ENCODE results near the gene STXBP1.

STXBP1 gene

DNA sequence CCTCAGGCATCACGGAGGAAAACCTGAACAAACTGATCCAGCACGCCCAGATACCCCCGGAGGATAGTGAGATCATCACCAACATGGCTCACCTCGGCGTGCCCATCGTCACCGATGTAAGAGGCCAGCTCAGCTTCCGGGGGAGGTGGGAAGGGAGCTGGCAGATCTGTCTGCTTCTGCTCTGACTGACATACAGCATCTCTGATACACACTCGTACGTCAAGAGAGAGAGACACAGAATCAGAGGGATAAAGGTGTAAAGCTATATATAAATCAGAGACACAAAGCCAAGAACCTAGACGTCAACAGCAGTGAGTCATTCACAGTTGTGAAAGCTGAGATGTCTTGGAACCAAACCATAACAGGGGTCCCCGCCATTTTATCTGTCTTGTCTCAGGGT, 64.6 kb downstream of the STXBP1 start:
- CTCF ChIA-PET: interaction anchor here (0.5 to 1.1 kb wide), 4 partner anchors 43 to 200 kb away, joined by 3 read pairs; partner anchors contain the start of gene TOR2A
- Histone ChIP-seq H3K27ac (ENCODE audit: extremely low read depth, low read depth, low read length) (no peak overlapping the region), H3K36me3 (ENCODE audit: control insufficient read depth in 2 of 2, insufficient read depth in 1 of 2, low read length in 2 of 2) (peaks cover 4 to 57% of the 10 kb centered on the region in 2 experiments; a peak in 2 of 3 replicates), H3K4me3 (ENCODE audit: low read depth, low read length) (no peak overlapping the region), H3K9me3 (ENCODE audit: control insufficient read depth, insufficient read depth, low read depth, low read length) (no peaks in the 10 kb centered on the region), H3K4me1 (ENCODE audit: control insufficient read depth, insufficient read depth, low read length) (no peaks in the 10 kb centered on the region)
- POLR2A ChIA-PET: no interaction called here
- TF ChIP-seq ZNF366 (tag by site-specific recombination; conservative IDR thresholded peaks at IDR 0.05): no peak
- no peak for TF ChIP-seq ZNF785 (tag by site-specific recombination; IDR thresholded peaks at IDR 0.05)
- no peak for TF ChIP-seq TRIM28 (IDR thresholded peaks at IDR 0.05; ENCODE audit: borderline replicate concordance, low read length)
- no peak for TF ChIP-seq MEIS1 (CRISPR knock-in tag; IDR thresholded peaks at IDR 0.05; ENCODE audit: borderline replicate concordance)

DNA sequence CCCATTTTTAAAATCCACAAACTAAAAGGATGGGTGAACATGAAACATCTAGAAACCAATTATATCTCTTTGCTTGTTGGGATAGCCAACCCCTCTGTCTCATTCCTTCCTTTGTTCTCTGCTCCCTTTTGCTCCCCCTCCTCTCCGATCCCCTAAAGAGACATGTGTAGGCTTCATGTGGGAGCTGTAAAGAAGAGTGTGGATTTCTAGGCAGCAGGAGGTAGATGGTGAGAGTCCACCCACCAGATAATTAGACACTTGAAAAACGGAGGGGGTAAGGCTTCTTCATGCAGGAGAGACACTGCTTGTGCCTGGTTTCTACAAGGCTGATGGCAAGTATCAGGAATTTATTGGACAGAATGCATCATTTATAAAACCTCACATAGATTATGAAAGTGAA, 67.4 kb downstream of the STXBP1 start:
- POLR2A ChIA-PET: no interaction called here
- Histone ChIP-seq H3K4me1 (ENCODE audit: control insufficient read depth, insufficient read depth, low read length) (no peaks in the 10 kb centered on the region), H3K27ac (ENCODE audit: extremely low read depth, low read depth, low read length) (no peak overlapping the region), H3K9me3 (ENCODE audit: control insufficient read depth, insufficient read depth, low read depth, low read length) (no peaks in the 10 kb centered on the region), H3K36me3 (ENCODE audit: control insufficient read depth in 2 of 2, insufficient read depth in 1 of 2, low read length in 2 of 2) (peaks cover 0 to 67% of the 10 kb centered on the region in 2 experiments; a peak in 2 of 3 replicates), H3K4me3 (ENCODE audit: low read depth, low read length) (no peak overlapping the region)
- CTCF ChIA-PET: no interaction called here
- peak; percentile 59; the same call in 1 of the 2 replicates for TF ChIP-seq EGR2 (tag by site-specific recombination; IDR thresholded peaks at IDR 0.05; ENCODE audit: low read depth)
- TF ChIP-seq ZFHX2 (tag by site-specific recombination; conservative IDR thresholded peaks at IDR 0.05): peak; percentile 38; the same call in 1 of the 2 replicates
- TF ChIP-seq ZBTB21 (tag by site-specific recombination; IDR thresholded peaks at IDR 0.05): no peak
- TF ChIP-seq, protein P1, sequence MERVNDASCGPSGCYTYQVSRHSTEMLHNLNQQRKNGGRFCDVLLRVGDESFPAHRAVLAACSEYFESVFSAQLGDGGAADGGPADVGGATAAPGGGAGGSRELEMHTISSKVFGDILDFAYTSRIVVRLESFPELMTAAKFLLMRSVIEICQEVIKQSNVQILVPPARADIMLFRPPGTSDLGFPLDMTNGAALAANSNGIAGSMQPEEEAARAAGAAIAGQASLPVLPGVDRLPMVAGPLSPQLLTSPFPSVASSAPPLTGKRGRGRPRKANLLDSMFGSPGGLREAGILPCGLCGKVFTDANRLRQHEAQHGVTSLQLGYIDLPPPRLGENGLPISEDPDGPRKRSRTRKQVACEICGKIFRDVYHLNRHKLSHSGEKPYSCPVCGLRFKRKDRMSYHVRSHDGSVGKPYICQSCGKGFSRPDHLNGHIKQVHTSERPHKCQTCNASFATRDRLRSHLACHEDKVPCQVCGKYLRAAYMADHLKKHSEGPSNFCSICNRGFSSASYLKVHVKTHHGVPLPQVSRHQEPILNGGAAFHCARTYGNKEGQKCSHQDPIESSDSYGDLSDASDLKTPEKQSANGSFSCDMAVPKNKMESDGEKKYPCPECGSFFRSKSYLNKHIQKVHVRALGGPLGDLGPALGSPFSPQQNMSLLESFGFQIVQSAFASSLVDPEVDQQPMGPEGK (tag by site-specific recombination; IDR thresholded peaks at IDR 0.05): no peak
- TF ChIP-seq, protein P2, sequence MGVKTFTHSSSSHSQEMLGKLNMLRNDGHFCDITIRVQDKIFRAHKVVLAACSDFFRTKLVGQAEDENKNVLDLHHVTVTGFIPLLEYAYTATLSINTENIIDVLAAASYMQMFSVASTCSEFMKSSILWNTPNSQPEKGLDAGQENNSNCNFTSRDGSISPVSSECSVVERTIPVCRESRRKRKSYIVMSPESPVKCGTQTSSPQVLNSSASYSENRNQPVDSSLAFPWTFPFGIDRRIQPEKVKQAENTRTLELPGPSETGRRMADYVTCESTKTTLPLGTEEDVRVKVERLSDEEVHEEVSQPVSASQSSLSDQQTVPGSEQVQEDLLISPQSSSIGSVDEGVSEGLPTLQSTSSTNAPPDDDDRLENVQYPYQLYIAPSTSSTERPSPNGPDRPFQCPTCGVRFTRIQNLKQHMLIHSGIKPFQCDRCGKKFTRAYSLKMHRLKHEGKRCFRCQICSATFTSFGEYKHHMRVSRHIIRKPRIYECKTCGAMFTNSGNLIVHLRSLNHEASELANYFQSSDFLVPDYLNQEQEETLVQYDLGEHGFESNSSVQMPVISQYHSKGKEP (tag by site-specific recombination; IDR thresholded peaks at IDR 0.05): no peak
- no peak for TF ChIP-seq ZNF311 (tag by site-specific recombination; IDR thresholded peaks at IDR 0.05; ENCODE audit: borderline replicate concordance)
- no peak for TF ChIP-seq ZNF202 (tag by site-specific recombination; IDR thresholded peaks at IDR 0.05; ENCODE audit: borderline replicate concordance)

DNA sequence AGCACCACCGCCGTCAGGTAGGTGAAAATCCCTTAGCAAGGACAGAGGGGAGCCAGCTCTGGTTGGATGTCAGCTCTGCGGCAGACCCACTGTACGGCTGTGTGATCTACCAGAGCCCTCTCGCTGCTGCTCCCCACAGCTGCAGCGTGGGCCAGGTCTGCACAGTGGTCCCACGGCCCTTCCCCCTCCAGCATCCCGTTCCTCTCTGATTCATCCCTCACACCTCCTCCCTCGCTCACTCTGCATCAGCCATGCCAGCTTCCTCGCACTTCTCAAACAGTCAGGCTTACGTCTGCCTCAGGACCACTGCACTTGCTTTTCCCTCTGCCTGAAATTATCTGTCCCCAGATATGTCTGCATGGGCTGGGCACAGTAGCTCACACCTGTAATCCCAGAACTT, 68.1 kb downstream of the STXBP1 start:
- CTCF ChIA-PET: no interaction called here
- H3K36me3 ChIP-seq (ENCODE audit: control insufficient read depth in 2 of 2, insufficient read depth in 1 of 2, low read length in 2 of 2): peaks cover 0 to 67% of the 10 kb centered on the region in 2 experiments; a peak in 2 of 3 replicates
- TF ChIP-seq ZNF843 (tag by site-specific recombination; IDR thresholded peaks at IDR 0.05) (no peak), ZNF626 (tag by site-specific recombination; IDR thresholded peaks at IDR 0.05) (no peak), MYNN (tag by site-specific recombination; IDR thresholded peaks at IDR 0.05; ENCODE audit: borderline replicate concordance) (no peak), SP3 (tag by site-specific recombination; IDR thresholded peaks at IDR 0.05) (no peak), ZNF629 (tag by site-specific recombination; IDR thresholded peaks at IDR 0.05) (no peak)
- TF ChIP-seq, protein P3, sequence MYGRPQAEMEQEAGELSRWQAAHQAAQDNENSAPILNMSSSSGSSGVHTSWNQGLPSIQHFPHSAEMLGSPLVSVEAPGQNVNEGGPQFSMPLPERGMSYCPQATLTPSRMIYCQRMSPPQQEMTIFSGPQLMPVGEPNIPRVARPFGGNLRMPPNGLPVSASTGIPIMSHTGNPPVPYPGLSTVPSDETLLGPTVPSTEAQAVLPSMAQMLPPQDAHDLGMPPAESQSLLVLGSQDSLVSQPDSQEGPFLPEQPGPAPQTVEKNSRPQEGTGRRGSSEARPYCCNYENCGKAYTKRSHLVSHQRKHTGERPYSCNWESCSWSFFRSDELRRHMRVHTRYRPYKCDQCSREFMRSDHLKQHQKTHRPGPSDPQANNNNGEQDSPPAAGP (tag by site-specific recombination; IDR thresholded peaks at IDR 0.05): no peak
- TF ChIP-seq, protein P4, sequence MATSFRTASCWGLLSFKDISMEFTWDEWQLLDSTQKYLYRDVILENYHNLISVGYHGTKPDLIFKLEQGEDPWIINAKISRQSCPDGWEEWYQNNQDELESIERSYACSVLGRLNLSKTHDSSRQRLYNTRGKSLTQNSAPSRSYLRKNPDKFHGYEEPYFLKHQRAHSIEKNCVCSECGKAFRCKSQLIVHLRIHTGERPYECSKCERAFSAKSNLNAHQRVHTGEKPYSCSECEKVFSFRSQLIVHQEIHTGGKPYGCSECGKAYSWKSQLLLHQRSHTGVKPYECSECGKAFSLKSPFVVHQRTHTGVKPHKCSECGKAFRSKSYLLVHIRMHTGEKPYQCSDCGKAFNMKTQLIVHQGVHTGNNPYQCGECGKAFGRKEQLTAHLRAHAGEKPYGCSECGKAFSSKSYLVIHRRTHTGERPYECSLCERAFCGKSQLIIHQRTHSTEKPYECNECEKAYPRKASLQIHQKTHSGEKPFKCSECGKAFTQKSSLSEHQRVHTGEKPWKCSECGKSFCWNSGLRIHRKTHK (tag by site-specific recombination; IDR thresholded peaks at IDR 0.05): no peak
- TF ChIP-seq, protein P5, sequence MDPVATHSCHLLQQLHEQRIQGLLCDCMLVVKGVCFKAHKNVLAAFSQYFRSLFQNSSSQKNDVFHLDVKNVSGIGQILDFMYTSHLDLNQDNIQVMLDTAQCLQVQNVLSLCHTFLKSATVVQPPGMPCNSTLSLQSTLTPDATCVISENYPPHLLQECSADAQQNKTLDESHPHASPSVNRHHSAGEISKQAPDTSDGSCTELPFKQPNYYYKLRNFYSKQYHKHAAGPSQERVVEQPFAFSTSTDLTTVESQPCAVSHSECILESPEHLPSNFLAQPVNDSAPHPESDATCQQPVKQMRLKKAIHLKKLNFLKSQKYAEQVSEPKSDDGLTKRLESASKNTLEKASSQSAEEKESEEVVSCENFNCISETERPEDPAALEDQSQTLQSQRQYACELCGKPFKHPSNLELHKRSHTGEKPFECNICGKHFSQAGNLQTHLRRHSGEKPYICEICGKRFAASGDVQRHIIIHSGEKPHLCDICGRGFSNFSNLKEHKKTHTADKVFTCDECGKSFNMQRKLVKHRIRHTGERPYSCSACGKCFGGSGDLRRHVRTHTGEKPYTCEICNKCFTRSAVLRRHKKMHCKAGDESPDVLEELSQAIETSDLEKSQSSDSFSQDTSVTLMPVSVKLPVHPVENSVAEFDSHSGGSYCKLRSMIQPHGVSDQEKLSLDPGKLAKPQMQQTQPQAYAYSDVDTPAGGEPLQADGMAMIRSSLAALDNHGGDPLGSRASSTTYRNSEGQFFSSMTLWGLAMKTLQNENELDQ (tag by site-specific recombination; IDR thresholded peaks at IDR 0.05; ENCODE audit: low read depth): no peak
- TF ChIP-seq, protein P6, sequence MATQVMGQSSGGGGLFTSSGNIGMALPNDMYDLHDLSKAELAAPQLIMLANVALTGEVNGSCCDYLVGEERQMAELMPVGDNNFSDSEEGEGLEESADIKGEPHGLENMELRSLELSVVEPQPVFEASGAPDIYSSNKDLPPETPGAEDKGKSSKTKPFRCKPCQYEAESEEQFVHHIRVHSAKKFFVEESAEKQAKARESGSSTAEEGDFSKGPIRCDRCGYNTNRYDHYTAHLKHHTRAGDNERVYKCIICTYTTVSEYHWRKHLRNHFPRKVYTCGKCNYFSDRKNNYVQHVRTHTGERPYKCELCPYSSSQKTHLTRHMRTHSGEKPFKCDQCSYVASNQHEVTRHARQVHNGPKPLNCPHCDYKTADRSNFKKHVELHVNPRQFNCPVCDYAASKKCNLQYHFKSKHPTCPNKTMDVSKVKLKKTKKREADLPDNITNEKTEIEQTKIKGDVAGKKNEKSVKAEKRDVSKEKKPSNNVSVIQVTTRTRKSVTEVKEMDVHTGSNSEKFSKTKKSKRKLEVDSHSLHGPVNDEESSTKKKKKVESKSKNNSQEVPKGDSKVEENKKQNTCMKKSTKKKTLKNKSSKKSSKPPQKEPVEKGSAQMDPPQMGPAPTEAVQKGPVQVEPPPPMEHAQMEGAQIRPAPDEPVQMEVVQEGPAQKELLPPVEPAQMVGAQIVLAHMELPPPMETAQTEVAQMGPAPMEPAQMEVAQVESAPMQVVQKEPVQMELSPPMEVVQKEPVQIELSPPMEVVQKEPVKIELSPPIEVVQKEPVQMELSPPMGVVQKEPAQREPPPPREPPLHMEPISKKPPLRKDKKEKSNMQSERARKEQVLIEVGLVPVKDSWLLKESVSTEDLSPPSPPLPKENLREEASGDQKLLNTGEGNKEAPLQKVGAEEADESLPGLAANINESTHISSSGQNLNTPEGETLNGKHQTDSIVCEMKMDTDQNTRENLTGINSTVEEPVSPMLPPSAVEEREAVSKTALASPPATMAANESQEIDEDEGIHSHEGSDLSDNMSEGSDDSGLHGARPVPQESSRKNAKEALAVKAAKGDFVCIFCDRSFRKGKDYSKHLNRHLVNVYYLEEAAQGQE (tag by site-specific recombination; IDR thresholded peaks at IDR 0.05): no peak

More for the DNA sequence above, 68.1 kb downstream of the STXBP1 start:
- POLR2A ChIA-PET: no interaction called here
- Histone ChIP-seq H3K4me1 (ENCODE audit: control insufficient read depth, insufficient read depth, low read length) (no peaks in the 10 kb centered on the region), H3K4me3 (ENCODE audit: low read depth, low read length) (no peak overlapping the region), H3K9me3 (ENCODE audit: control insufficient read depth, insufficient read depth, low read depth, low read length) (no peaks in the 10 kb centered on the region), H3K27ac (ENCODE audit: extremely low read depth, low read depth, low read length) (no peak overlapping the region)

Measured in HEK293 (cell line).